ENCODE results near the gene HUS1B.
"Not testable (repeated sequence)": the region's sequence is repeated elsewhere in the genome, so short reads cannot be mapped to it uniquely, and the experiment has no call there.

HUS1B gene

DNA sequence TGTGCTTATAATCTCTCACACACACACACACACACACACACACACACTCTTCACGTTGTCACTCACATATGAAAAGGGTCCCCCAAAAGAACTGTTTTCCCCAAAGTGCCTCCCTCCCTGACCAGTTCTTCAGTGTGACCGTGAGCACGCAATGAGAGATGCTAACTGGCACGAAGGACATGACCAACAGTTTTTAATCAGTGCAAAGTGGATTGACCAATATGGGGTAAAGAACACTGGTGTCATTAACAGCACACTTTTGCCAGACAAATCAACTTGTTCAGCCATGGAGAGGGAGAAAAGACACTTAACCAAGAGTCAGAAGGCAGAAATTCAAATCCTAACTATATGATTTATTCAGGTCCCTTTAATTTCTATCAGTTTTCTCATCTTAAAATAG, 21.0 kb upstream of the HUS1B start:
- DNase-seq: no peak

DNA sequence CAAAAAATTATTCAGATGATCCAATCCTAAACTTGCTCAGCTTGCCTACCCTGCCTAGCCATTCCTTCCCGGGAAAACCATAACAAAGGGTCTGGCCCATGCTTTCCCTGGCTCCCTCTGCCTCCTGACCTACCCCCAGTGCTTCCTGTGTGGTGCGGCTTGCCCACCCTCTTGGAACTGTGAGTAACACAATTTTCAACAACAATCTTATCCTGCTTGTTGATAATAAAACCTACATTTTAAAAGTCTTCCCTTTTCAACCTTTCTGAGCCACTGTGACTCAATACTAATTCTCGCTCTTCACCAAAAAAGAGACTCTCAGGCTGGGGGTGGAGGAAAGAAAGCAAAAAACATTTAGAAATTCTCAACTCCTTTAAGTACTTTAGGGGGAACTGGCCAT, 18.1 kb upstream of the HUS1B start:
- DNase-seq: no peak

DNA sequence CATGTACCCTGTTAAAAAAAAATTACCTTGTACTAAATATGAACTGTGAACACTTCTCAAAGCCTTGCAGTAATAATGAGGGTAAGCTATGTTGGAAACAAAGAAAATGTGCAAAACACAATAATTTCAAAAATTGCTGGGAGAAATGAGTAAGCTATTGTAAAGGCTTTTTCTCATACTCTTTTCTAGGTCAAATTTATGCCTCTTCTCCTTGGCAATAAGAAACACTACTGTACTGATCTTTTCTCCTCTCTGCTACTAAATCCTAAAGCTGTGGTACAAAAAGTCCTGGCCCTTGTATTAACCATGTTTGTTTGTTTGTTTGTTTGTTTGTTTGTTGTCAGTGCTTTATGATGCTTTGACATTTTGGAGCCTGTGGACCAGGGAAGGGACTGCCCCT, 17.5 kb upstream of the HUS1B start:
- DNase-seq: no peak

DNA sequence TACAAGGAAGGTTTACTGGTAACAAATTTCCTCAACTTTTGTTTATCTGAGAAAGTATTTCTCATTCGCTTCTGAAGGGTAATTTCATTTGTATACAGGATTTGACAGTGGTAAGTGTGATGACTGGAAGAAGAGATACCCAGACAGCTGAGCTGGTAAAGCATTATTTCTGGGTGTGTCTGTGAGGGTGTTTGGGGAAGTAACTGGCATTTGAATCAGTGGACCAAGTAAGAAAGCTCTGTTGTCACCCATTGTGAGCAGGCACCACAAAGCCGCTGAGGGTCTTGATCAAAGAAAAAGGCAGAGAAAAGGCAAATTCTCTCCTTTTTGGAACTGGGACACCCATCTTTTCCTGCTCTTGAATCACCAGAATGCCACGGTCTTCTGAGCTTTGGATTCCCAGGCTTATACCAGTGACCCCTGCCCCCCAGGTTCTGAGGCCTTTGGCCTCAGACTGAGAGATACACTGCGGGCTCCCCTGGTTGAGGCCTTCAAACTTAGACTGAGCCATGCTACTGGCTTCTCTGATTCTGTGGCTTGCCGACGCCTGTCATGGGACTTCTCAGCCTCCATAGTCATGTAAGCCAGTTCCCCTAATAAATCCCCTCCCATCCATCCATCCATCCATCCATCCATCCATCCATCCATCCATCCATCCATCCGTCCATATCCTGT, 10.5 kb upstream of the HUS1B start:
- no peak for DNase-seq

DNA sequence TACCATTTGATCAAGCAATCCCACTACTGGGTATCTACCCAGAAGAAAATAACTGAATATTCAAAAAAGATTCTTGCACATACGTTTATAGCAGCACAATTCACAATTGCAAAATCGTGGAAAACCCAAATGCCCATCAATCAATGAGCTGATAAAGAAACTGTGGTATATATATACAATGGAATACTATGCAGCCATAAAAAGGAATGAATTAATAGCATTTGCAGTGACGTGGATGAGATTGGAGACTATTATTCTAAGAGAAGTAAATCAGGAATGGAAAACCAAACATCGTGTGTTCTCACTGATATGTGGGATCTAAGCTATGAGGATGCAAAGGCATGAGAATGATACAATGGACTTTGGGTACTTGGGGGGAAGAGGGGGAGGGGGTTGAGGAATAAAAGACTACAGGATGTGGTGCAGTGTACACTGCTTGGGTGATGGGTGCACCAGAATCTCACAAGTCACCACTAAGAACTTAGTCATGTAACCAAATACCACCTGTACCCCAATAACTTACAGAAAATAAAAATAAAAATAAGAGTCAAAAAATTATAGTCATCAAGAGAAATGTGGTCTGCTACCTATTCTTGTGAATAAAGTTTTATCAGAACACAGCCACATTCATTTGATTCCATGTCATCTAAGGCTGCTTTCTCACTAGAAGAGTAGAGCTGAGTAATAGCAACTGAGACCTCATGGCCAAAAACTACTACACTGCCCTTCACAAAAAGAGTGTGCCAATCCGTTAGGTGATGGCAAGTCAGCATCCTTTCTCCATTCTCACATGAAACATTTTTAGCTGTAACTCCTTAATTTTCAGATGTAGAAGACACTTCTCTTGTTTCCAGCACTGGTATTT, 8.7 kb upstream of the HUS1B start:
- no peak for DNase-seq

DNA sequence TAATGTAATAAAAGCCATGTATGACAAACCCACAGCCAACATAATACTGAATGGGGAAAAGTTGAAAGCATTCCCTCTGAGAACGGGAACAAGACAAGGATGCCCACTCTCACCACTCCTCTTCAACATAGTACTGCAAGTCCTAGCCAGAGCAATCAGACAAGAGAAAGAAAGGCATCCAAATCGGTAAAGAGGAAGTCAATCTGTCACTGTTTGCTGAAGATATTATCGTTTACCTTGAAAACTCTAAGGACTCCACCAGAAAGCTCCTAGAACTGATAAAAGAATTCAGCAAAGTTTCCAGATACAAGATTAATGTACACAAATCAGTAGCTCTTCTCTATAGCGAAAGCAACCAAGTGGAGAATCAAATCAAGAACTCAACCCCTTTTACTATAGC, 6.9 kb upstream of the HUS1B start:
- not testable (repeated sequence) for DNase-seq

DNA sequence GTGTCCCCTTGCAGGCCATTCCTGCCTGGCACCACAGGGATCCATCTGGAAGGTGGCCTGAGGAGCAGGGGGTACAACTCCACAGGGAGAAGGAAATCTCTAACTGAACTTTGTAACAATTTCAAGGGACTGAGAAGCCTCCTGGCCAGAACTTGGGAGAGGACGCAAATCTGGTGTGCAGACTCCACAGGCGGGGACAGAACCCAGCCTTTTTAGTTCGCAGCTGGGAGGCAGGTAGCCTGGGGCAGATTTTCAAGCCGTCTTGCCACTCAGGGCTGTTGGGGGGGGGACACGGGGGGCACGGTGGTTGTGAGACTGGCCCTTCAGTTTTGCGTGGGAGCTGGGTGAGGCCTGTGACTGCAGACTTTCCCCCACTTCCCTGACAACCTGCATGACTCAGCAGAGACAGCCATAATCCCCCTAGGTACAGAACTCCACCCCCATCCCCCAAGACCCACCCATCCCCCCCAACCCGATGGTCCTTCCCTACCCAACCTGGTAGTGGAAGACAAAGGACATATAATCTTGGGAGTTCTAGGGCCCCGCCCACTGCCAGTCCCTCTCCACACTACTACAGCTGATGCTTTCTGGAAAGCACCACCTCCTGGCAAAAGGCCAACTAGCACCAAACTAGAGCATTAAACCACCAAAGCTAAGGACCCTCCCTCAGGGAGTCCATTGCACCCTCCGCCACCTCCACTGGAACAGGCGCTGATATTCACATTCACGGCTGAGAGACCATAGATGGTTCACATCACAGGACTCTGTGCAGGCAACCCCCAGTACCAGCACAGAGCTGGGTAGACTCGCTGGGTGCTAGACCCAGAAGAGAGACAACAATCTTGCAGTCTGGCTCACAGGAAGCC, 3.0 kb upstream of the HUS1B start:
- no peak for DNase-seq

DNA sequence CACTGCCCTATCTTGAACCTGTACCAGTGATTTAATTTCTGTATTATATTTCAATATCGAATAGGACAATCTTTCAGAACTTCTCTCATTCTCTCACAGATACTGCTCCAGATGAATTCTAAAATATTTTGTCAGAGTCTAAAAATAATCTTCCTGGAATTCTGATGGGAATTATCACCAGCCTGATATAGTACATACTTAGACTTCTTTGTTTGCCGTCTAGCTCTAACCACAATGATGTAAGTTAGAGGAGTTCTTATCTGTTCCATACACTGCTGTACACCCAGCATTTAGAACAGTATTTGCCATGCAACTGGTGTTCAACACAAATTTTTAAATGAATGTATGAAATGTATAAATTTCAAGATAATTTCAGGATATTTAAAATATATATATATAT, 1.3 kb upstream of the HUS1B start:
- DNase-seq: no peak

DNA sequence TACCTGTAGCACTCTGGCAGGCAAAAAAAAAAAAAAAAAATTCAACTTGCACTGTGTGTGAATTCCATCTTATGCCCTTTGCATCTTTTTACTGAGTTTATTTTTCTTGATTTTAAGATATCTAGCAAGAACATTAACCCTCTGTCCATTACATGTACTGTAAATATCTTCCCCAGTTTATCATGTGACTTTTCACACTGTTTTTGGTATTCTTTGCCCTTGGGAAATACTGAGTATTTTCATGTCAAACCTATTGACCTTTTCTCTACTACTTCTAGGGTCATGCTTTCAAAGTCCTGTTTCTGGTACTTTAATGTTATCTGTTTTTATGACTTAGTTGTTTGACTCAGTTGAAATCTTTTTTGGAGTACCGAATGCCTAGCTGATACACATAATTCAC, 843 bp upstream of the HUS1B start:
- no peak for DNase-seq

DNA sequence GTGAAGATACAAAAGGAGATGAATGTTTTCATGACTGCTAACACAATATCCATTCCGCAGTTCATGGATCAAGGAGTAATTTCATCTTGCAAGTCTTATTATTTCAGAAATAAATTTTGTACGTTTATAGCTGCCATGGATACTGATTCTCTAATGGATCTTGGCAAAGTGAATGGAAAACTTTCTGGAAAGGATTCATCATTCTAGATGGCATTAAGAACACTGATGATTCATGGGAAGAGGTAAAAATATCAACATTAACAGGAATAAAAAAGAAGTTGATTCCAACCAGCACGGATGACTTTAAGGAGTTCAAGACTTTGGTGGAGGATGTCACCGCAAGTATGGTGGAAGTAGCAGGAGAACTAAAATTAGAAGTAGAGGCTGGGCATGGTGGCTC, 2.8 kb downstream of the HUS1B start:
- DNase-seq: no peak

DNA sequence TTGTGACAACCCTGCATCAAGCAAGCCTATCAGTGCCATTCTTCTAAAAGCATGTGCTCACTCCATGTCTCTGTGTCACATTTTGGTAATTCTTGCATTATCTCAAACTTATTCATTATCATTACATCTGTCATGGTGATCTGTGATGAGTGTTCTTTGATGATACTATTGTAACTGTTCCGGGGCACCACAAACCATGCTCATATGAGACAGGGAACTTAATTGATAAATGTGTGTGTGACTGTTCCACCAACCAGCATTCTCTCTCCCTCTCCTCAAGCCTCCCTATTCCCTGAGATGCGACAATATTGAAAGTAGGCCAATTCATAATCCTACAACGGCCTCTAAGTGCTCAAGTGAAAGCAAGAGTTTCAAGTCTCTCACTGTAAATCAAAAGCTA, 4.0 kb downstream of the HUS1B start:
- DNase-seq: no peak

DNA sequence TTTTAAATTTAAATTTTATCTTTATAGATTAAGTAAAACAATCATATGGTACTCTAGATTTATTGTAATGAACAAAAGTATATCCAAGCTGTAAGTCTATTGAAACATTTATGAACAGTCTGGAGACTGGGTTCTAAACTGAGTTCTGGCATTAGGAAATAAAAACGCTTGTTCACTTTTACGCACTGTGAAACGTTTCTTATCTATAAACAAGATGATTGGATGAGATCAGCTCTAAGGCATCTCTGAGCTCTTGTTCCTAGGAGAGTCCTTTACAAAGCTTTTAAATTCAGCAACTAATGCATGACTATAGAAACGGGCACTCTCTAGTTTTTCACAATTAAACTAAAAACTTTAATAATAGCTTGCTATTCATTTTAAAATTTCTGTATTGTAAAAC, 6.8 kb downstream of the HUS1B start:
- no peak for DNase-seq

DNA sequence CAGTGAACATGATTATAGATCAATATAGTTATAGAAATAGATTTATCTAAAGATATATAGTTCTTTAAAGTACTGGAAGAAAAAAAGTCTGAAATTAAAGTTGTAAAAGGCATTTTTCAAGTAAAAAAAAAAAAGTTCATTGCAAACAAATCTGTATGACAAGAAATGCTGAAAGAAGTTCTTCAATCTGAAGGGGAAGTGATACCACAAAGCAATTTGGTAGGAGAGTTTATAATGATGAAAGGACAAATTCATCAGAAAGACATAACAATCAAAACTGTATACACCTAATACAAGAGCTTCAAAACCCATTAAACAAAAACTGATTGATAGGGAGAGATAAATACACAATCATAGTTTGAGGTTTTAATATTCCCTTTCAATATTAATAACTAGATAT, 14.1 kb downstream of the HUS1B start:
- no peak for DNase-seq

DNA sequence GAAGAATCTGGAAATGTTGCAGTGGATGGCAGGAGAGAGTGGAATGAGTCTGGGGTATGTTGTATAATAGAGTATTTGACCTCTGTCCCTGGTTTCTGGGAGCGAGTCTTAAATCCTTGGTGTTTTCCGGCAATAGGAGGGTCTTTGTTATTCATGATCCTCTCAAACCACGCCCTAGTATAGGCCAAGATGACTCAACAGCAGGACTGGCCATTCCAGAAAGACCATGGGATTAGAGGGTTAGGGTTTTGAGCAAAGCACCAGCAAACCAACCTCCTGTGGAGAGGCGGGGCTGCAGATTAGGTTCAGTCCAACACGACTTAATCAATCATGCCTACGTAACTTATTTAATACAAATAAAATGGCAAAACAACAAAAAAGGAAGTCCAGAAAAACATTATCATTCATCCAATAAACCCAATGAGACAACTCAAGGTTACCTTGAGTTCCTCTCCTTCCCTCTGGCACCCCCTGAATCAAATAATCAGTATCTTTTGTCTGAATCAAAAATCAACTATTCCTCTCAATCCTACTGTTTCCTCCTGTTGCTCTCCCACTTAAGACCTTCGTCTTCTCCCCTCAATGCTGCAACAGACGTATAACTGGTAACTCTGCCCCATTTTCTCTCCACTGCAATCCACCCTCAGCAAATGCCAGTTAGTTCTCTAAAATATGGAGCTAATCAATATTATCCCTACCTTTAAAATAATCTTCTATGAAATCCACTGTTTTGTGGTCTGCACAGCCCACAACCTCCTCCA, 15.5 kb downstream of the HUS1B start:
- DNase-seq: no peak

DNA sequence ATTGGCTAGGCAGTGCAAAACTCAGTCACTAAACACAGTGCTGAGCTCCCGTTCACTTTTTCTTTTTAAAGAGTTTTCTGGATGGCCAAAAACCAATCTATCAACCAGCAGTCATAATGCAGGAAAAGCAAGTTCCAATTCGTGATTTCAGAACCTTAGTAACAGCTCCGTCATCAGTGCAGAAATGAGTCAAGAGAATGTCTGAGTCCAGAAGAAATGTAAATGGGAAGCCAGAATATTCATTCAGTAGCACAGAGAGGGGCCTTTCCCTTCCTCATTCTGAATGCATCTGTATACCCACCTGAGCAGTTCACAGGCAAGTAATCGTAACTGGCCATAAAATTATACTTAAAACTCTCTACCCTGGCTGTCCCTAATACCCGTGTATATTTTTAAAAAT, 20.4 kb downstream of the HUS1B start:
- no peak for DNase-seq

DNA sequence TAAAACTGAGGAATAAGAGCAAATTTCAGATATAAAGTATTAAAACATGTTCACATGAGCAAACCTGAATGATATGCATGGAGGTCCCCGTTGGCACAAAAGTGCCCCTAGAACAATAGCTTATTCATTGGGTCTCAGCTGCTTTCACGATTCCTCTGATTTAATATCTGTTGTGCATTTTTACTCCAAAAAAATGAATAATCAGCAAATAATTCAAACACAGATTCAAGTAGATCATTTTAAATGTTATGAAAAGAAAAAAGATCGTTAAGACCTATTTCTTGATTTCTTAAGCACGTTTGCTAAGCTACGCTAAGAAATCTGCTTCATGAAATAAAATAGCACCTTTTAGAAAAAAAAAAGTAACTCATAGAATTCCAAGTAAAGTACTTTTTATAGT, 21.7 kb downstream of the HUS1B start:
- no peak for DNase-seq

DNA sequence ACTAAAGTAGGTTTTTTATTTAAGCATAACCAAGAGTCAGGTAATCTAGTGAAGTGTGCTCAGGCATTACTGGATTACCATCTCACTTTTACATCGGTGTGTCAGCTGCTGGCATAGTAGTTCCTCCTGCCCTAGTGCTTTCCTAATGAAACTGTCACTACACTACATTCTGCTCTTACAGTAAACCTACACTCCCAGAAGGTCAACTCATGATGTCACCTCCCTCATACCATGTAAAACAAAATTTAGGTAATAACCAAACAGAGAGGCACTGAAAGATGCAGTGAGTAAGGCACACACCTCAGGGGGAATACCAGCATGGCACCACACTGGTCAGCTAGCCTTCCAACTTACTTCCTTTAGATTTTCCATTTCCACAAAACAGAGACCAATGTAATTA, 23.3 kb downstream of the HUS1B start:
- DNase-seq: no peak

DNA sequence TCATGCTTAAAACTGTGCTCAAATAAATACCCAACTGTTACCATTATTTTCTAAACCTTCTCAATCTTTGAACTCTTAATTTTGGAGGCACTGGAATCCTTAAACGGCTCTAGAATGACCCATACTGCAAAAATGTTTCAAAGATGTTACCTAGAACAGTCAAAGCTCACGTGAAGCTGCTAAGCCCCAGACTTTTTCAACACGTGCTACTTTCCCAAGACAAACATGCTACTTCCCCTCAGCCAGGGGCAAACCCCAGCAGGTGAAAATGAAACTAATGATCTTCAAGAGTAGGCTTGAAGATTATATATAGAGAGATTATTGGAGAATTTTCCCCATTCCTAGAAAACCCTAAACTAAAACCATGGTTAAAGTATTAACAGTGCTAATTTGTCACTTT, 28.1 kb downstream of the HUS1B start:
- DNase-seq: no peak

DNA sequence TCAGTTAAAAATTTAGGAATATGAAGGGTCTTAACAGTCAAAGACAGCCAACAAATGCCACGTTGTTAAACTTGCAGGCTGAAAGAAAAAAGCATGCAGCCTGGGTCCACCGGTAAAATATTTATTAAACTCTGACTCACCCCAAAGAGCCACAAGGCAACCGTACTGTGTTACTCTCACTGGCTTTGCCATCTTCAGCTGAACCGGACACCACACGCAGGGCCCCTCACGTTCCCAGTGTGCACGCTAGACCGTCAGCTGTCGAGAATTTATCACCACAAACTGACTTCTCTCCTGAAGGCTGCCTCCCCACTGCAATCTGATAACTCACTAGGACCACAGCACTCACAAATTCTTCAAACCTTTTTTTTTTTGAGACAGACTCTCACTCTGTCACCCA, 30.7 kb downstream of the HUS1B start:
- no peak for DNase-seq

DNA sequence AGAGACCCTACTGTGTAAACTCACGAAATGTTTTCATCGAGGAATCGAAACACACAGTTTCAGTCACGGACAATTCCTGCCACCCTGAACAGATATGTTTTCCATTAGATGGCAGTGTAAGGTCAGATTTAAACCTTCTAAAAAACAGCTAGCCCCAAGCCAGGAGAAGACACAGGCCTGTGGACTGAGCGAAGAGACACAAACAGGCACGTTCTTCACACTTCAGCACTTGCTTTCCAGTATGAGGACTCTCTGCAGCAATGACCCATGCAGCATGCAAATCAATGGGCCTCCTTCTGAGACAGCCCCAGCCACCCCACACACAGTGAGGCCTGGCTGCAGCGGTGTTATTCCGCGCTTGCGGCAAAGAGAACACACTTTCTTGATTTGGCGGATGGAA, 31.9 kb downstream of the HUS1B start:
- no peak for DNase-seq

DNA sequence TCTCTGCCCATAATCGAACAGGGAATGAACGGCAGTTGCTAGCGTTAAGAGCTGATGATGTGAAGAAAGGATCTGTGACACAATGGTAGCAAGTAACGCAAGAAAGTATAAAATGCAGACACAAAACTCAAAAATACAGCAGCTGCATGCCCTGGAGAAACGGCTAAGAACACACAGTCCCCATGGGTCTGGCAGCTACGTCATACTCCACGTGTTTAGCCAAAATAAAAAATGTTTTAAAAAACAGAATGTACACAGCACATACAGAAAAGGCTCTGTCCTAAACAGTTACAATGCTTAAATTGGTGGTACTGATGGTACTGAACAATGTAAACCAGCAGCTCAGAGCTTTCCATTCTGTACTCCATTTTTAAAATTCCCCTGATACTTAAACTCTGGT, 34.4 kb downstream of the HUS1B start:
- no peak for DNase-seq

DNA sequence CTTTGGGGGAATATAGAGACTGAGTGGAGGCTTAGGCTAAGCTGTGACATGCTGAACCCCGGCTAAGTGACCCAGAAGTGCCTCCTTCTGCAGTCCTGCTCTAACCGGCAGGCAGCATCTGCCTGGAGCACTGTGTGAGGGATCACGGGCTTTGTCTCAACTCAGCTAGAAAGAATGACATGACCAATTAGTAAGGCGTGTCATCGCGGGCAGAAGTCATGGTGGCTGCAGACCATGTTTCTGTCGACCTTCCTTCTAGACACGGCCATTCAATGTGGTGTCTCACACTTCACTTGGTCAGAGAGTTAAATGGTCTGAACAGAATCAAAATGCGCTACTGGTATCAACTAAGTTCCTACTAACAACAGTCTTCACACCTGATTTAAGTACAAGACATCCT, 35.0 kb downstream of the HUS1B start:
- DNase-seq: no peak

DNA sequence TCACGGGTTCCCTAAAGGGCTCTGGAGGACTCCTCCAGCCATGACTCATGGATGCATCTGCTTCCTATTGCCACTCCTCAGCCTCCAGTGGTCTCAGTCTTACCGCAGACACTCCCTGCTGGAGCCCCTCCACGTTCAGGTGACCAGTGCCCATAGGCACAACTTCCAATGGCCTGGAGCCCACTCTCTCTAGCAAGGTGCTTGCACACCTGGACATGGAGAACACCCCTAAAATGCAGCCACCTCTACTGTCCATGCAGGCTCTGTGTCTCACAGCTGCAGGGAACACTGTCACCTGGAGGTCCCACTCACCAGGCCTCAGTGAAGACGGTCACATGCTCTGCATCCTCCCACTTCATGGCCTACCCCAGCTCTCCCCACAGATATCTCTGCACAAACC, 36.0 kb downstream of the HUS1B start:
- no peak for DNase-seq
